Loucy (cell line): ENCODE measurements around the gene DENND2C.

Source experiments
- H2AFZ ChIP-seq: fragments of 200-600 bp; sonication (generic); 2 replicates; pipeline ENCODE4 v1.6.0; 2016; ENCODE audit warnings: antibody characterized with exemption, mild to moderate bottlenecking, low read length, moderate library complexity
- H3F3A ChIP-seq: fragments of 200-600 bp; 2 replicates; pipeline ENCODE4 v1.6.0; 2016; ENCODE audit warnings: antibody characterized with exemption, low read depth, mild to moderate bottlenecking
- H3K27me3 ChIP-seq: fragments of 200-600 bp; sonication (generic); 2 replicates; pipeline ENCODE4 v1.6.1; 2014; ENCODE audit warnings: low read length, mild to moderate bottlenecking; ENCODE audit not compliant: insufficient read depth, poor library complexity, severe bottlenecking
- H3K36me3 ChIP-seq: fragments of 200-600 bp; sonication (generic); 2 replicates; pipeline ENCODE4 v1.6.1; 2016; ENCODE audit warnings: low read length; ENCODE audit not compliant: insufficient read depth
- H3K4me1 ChIP-seq: fragments of 200-600 bp; sonication (generic); 2 replicates; pipeline ENCODE4 v1.5.1; 2014; ENCODE audit warnings: low read length, mild to moderate bottlenecking; ENCODE audit not compliant: insufficient read depth, poor library complexity, severe bottlenecking
- H3K4me2 ChIP-seq: fragments of 200-600 bp; sonication (generic); 2 replicates; pipeline ENCODE4 v1.6.0; 2014; ENCODE audit warnings: antibody characterized with exemption, low read length, low read depth, mild to moderate bottlenecking; ENCODE audit not compliant: poor library complexity, severe bottlenecking
- H3K4me3 ChIP-seq: fragments of 200-600 bp; sonication (generic); 2 replicates; pipeline ENCODE4 v1.5.1; 2014; ENCODE audit warnings: low read length, mild to moderate bottlenecking, mixed read lengths; ENCODE audit not compliant: poor library complexity, severe bottlenecking
- H3K79me2 ChIP-seq: fragments of 200-600 bp; sonication (generic); 2 replicates; pipeline ENCODE4 v1.6.1; 2014; ENCODE audit warnings: low read length; ENCODE audit not compliant: insufficient read depth
- H3K9ac ChIP-seq: fragments of 200-600 bp; sonication (generic); 2 replicates; pipeline ENCODE4 v1.6.0; 2014; ENCODE audit warnings: mild to moderate bottlenecking, low read depth, low read length, moderate library complexity; ENCODE audit not compliant: poor library complexity, severe bottlenecking
- H3K9me2 ChIP-seq: fragments of 200-600 bp; sonication (generic); replicated peaks from 2 replicates; pipeline ENCODE4 v1.6.1; 2016; ENCODE audit warnings: low read depth, low read length, mixed read lengths
- H3K9me3 ChIP-seq: fragments of 200-600 bp; sonication (generic); 2 replicates; pipeline ENCODE4 v1.6.1; 2014; ENCODE audit warnings: mild to moderate bottlenecking, antibody characterized with exemption, low read length, low read depth; ENCODE audit not compliant: insufficient read depth
- H4K20me1 ChIP-seq: fragments of 200-600 bp; sonication (generic); 2 replicates; pipeline ENCODE4 v1.6.0; 2014; ENCODE audit warnings: antibody characterized with exemption, low read length, mild to moderate bottlenecking; ENCODE audit not compliant: insufficient read depth, poor library complexity, severe bottlenecking
- CTCF ChIP-seq: fragments of 200-600 bp; sonication (generic); conservative IDR thresholded peaks from 2 replicates; pipeline ENCODE4 v1.5.1; 2014; ENCODE audit warnings: mild to moderate bottlenecking, antibody characterized with exemption, low read length
- EZH2phosphoT487 ChIP-seq: fragments of 200-600 bp; IDR thresholded peaks from 2 replicates; pipeline ENCODE4 v1.6.1; 2018; ENCODE audit warnings: antibody characterized with exemption, mild to moderate bottlenecking, moderate library complexity, borderline replicate concordance

Gene DENND2C

GRCh38 chr1:114692947-114693346 is 23.1 kb upstream of the DENND2C start:
- Histone ChIP-seq H3K27me3 (no peaks in the 10 kb centered on the region), H3K9me3 (no peaks in the 10 kb centered on the region), H2AFZ (no peak overlapping the region), H3F3A (no peaks in the 10 kb centered on the region), H3K36me3 (no peaks in the 10 kb centered on the region), H3K9me2 (no peaks in the 10 kb centered on the region), H3K9ac (no peak overlapping the region), H4K20me1 (no peaks in the 10 kb centered on the region), H3K4me2 (no peak overlapping the region), H3K4me3 (no peak overlapping the region), H3K4me1 (no peaks in the 10 kb centered on the region), H3K79me2 (no peaks in the 10 kb centered on the region)
- no peak for TF ChIP-seq EZH2phosphoT487
- TF ChIP-seq CTCF: no peak

GRCh38 chr1:114691061-114691460 is 21.2 kb upstream of the DENND2C start:
- Histone ChIP-seq H3K27me3 (peaks cover 4% of the 10 kb centered on the region), H3K4me3 (no peak overlapping the region), H3K79me2 (no peaks in the 10 kb centered on the region), H2AFZ (no peak overlapping the region), H3K9me2 (peaks cover 4% of the 10 kb centered on the region; the same call in 1 of the 2 replicates), H3K4me2 (no peak overlapping the region), H3K36me3 (no peaks in the 10 kb centered on the region), H3K4me1 (no peaks in the 10 kb centered on the region), H3F3A (no peaks in the 10 kb centered on the region), H3K9me3 (no peaks in the 10 kb centered on the region), H3K9ac (no peak overlapping the region), H4K20me1 (no peaks in the 10 kb centered on the region)
- TF ChIP-seq EZH2phosphoT487: no peak
- no peak for TF ChIP-seq CTCF

GRCh38 chr1:114690148-114690547 is 20.3 kb upstream of the DENND2C start:
- no peaks in the 10 kb centered on the region for H3K79me2 ChIP-seq

More at GRCh38 chr1:114690148-114690547, 20.3 kb upstream of the DENND2C start:
- H3K27me3 ChIP-seq: peaks cover 11% of the 10 kb centered on the region
- H4K20me1 ChIP-seq: no peaks in the 10 kb centered on the region
- no peak overlapping the region for H3K4me2 ChIP-seq
- H3F3A ChIP-seq: no peaks in the 10 kb centered on the region
- H3K9me3 ChIP-seq: no peaks in the 10 kb centered on the region
- H3K4me1 ChIP-seq: no peaks in the 10 kb centered on the region
- TF ChIP-seq EZH2phosphoT487 (no peak), CTCF (no peak)
- H3K36me3 ChIP-seq: no peaks in the 10 kb centered on the region
- H3K9ac ChIP-seq: no peak overlapping the region
- peaks cover 4% of the 10 kb centered on the region; the same call in 1 of the 2 replicates for H3K9me2 ChIP-seq
- H2AFZ ChIP-seq: no peak overlapping the region
- H3K4me3 ChIP-seq: no peak overlapping the region
